Measurements from ENCODE around the gene JCAD.
"Not testable (repeated sequence)": the region's sequence is repeated elsewhere in the genome, so short reads cannot be mapped to it uniquely, and the experiment has no call there.

The JCAD gene

GRCh38 chr10:29998142-29998808 is 61.1 kb downstream of the JCAD start:
- DNase-seq (ENCODE audit: low read depth in 2 of 3, low spot score in 2 of 3): peak; percentile 31 to 45 (median 36)

DNA sequence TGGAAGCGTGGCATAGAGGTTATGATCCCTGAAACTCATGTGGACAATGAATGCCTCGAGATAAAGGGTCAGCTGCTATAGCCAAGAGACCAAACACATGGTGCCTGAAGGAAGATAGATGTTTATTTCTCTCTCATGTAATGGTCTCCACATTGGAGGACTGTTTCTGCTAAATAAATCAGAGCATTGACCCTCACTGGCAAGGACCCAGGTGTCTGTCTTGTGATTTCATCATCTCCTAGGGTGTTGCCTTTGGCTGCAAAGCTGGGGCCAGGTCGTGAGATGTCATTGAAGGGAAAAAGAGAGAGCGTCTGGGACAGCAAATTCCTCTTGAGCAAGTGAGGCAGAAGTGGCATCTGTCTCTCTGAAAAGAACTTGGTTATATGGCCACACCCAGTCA is 64.6 kb downstream of the JCAD start:
- no peak for DNase-seq (ENCODE audit: low read depth in 2 of 3, low spot score in 2 of 3)

DNA sequence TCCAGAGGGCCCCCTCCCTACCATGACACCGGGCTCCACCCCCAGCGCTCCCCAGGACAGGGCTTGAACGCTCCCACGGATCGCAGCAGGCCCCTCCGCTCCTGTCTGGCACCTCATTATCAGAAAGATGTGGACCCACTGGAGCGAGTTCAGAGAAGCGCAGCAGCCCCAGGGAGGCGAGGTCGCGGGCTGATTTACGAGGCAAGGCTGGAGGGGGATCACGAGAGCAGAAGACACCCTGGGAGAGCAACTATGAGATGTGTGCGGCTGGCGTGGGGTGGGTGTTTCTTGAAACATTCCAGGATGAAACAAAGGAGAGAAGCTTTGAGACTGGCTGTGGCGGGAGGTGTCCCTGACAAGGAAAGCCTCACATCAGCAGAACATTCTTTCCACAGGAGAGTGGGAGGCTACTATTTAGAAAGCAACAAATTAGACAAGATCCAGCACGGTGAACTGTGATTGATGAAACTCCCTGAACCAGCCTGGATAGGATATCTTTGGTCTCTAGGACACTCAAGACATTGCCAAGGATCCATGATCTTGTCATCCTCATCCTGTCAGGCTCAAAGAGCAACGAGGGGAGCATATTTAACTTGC is 66.0 kb downstream of the JCAD start:
- no peak for DNase-seq (ENCODE audit: low read depth in 2 of 3, low spot score in 2 of 3)

DNA sequence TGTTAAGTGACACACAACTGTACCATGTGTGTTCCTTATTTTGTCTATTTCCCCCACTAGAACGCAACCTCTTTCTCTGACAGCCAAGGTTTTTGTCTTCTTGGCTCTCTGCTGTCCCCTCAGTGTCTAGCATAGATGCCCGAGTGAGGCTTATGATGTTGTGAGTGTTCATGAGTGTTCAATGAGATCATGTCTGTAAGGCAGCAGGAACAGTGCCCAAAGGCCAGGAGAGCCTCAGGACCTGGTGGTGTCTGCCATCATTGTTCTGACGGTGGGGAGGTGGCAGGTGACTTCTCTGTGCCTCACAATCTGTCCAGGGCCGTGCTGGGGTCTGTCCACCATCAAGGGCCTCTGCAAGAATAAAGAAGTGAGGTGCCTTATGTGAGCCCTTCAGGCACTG is 66.5 kb downstream of the JCAD start:
- no peak for DNase-seq (ENCODE audit: low read depth in 2 of 3, low spot score in 2 of 3)

- DNase-seq (ENCODE audit: low read depth in 2 of 3, low spot score in 2 of 3): no peak
These were observed 68.0 kb downstream of the JCAD start for GRCh38 chr10:29991382-29991781.

GRCh38 chr10:29987471-29987870 is 71.9 kb downstream of the JCAD start:
- DNase-seq (ENCODE audit: low read depth in 2 of 3, low spot score in 2 of 3): no peak

- DNase-seq (ENCODE audit: low read depth in 2 of 3, low spot score in 2 of 3): no peak
These were observed 76.3 kb downstream of the JCAD start for GRCh38 chr10:29982997-29983648.

DNA sequence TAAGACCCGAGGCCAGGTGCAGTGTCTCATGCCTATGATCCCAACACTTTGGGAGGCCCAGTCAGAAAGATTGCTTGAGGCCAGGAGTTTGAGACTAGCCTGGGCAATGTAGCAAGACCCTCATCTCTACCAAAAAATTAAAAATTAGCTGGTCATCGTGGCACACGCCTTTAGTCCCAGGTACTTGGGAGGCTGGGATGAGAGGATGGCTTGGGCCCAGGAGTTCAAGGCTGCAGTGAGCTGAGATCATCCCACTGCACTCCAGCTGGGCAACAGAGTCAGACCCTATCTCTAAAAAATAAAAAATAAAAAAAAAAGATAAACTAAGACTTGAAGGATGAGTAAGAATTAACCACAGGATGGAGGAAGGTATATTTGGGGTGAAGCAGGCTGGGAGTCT is 77.9 kb downstream of the JCAD start:
- DNase-seq (ENCODE audit: low read depth in 2 of 3, low spot score in 2 of 3): no peak

- DNase-seq (ENCODE audit: low read depth in 2 of 3, low spot score in 2 of 3): no peak
These were observed 79.3 kb downstream of the JCAD start for GRCh38 chr10:29980084-29980483.

DNA sequence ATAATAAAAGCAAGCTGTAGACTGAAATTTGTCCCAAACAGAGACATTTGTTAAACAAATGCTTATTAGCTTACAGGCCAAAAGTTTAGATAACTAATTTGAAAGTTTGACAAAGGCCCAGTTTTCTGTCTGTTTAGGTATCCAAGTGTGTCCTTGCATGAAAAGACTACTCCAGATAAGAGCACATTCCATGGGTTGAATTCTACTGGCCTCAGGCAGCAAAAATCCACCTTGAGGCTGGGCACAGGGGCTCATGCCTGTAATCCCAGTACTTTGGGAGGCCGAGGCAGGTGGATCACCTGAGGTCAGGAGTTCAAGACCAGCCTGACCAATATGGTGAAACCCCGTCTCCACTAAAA is 80.0 kb downstream of the JCAD start:
- DNase-seq (ENCODE audit: low read depth in 2 of 3, low spot score in 2 of 3): not testable (repeated sequence)

GRCh38 chr10:29977171-29977570 is 82.2 kb downstream of the JCAD start:
- DNase-seq (ENCODE audit: low read depth in 2 of 3, low spot score in 2 of 3): no peak

GRCh38 chr10:29976134-29976533 is 83.3 kb downstream of the JCAD start:
- DNase-seq (ENCODE audit: low read depth in 2 of 3, low spot score in 2 of 3): no peak

DNA sequence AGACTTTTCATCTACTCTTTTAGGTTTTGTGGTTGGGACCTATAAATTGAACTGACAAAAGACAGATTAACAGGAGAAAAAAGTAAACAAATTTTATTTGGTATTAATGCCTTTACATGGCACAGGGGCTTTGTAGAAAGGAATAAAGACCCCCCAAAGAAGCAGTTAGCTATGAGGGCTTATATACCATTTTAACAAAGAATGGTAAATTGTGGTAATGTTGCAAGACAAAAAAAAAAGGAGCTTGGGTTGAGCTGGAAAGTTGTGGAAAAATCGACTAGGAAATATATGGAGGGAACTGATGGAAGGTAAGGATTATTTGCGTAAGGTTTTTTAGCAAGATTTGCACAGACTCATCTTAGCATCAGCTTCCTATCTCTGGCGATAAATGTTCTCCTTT is 84.6 kb downstream of the JCAD start:
- DNase-seq (ENCODE audit: low read depth in 2 of 3, low spot score in 2 of 3): no peak

DNA sequence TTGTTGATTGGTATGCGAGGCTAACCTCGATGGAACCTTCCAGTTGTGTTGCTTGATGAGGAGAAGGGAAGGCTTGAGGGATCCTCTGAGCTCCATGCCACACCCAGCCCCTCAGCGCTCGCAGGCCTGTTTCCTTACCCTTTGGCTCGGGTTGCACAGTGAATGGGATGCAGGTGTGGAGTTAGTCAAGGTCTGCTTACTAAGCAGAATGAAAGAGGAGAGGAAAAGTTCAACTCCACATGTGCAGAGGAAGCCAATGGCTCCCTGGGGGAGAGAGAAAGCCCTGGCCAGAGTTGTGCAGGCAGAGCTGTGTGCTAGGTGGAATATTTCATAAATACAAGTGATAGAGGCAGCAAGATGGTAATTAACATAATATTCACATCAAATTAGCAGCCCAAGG is 85.5 kb downstream of the JCAD start:
- DNase-seq (ENCODE audit: low read depth in 2 of 3, low spot score in 2 of 3): no peak

DNA sequence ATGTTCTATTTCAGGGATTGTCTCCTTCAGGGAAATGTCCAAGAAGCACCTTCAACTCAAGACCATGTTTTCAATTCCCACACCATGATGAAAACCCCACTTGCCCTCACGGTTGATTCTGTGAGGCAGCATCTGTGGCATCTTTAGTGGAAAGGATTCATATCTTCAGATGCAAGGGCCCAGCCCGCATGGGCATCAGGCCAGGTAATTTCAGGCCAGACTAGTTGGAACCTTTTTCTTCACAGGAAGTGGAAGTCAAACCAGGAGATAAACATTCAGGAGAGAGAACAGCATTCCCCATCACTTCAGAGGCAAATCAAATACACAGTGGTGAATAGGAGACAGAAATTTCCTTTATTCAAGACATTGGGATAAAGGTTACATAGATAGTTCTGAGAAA is 88.8 kb downstream of the JCAD start:
- DNase-seq (ENCODE audit: low read depth in 2 of 3, low spot score in 2 of 3): no peak

DNA sequence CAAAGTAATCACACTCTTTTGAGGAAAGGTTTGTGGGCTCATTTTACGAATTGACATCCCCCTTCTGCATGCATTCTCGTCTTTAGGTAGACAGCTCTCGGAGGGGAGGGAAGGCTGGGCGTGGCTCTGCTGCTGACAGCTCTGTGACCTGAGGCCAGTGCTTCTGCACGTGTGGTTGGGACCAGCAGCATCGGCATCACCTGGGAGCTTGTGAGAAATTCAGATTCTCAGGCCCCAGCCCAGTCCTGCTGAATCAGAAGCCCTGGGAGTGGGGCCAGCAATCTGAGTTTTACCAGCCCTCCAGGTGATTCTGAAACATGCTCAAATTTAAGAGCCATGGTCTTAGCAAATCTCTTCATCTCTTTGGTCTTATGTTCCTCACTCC is 89.4 kb downstream of the JCAD start:
- no peak for DNase-seq (ENCODE audit: low read depth in 2 of 3, low spot score in 2 of 3)

DNA sequence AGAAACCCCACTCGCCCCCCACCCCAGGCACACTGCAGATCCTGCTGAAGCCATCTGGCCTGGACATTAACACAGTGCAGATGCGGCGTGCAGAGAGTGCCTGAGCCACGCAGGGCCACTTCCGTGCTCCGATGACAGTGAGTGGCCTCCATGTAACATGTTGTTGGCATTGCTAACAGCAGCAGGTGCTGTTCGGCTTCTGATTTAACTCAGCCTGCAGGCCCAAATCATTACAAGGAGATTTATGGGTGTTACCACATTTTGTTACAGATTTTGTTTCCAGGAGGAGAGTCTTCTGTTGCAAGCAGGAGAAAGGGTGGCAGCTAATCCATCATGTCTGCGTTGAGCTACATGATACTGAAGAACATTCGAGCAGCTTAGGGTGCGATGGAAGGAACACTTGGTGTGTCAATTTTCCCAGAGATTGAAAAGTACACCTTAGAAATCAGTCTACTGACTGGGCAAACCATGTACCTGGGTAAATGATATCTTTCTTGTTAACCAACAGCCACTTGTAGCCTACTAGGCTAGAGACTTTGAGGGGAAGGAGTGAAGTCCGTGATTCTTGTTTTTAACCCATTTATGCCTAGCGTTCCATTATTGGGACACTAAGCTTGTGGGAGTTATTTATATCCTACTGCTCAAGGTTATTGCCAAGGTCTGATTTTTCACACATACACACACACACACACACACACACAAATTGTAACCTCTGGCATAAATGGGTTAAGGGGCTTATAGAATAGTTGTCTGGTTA is 90.0 kb downstream of the JCAD start:
- no peak for DNase-seq (ENCODE audit: low read depth in 2 of 3, low spot score in 2 of 3)

DNA sequence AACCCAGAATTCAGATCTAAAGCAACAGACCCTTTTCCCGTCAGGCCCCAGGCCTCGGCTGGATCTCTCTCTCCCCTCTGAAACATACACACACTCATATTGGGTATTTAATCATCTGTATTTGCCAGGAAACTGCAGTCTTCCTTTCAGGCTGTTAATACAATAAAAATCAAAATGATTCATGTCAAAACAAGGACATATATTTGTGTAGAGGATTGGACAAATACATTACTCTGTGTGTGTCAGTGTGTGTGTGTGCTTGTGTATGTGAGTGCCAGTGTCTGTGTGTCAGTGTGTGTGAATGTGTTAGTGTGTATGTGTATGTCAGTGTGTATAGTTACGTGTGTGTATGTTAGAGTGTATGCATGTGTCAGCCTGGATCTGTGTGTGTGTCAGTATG is 90.8 kb downstream of the JCAD start:
- no peak for DNase-seq (ENCODE audit: low read depth in 2 of 3, low spot score in 2 of 3)

DNA sequence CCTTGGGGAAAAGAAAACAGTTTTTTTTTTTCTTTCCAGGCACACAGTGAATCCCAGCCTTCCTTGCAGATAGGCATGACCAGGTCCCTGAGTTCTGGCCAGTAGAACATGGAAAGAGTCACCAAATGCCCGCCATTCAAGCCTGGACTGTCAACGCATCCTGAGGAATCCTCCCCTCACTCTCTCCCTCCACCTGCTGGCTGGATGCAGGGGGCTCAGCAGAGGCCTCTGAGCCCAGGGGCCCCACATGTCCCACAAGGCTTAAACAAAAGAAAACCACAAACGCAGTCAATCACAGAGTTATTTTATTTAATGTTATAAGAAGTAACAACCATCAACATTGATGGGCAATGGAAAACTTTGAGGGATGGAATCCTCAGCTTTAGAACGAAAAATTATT is 93.1 kb downstream of the JCAD start:
- no peak for DNase-seq (ENCODE audit: low read depth in 2 of 3, low spot score in 2 of 3)

Data from activated CD8-positive, alpha-beta memory T cell treated with anti-CD3 and anti-CD28 coated beads for 48 hours (primary cell).